ENCODE data around the gene ITPRID2. TPM values are rescaled to one million over a fixed set of nuclear protein-coding genes. Genes with fewer than 3 reads are reported as not detected.

Gene ITPRID2
- total and polyA plus RNA-seq, 2 of the 4 experiments (the other 2 are of a cell fraction), result 74.1 to 187 TPM

DNA sequence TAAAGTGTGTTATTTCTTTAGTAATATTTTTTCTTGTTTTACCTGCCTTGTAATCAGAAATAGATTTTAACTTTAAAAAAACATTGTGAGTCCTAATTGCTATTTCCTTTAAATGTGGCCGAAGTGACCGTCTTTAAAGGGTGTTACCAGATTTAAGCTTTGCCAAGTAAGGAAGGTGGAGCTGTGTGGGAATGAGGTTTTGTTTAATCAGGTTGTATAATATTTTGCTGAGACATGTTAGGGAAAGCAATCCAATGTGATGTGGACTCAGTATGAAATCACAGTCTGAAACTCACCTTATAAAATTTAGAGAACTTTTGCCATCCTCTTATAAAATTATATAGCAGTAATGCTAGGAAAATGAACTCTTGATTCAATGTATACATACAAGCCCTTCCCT, 32.9 kb upstream of the ITPRID2 start:
- no peak overlapping the region for H4K5ac ChIP-seq (ENCODE audit: low read depth, low read length)
- H2BK5ac ChIP-seq (ENCODE audit: low read depth, low read length, poor library complexity, severe bottlenecking), result no peak overlapping the region
- H3K36me3 ChIP-seq (ENCODE audit: control insufficient read depth, insufficient read depth, low read length), result no peaks in the 10 kb centered on the region
- H3K27ac ChIP-seq (ENCODE audit: insufficient read depth, low read length), result no peak overlapping the region
- H2BK120ac ChIP-seq (ENCODE audit: low read depth, low read length), result no peak overlapping the region
- H3K79me1 ChIP-seq (ENCODE audit: low read depth in 1 of 2, low read length in 2 of 2), result no peaks in the 10 kb centered on the region
- BruUV-seq (replicated peaks), result no TSS peak
- H2AFZ ChIP-seq (replicated peaks; ENCODE audit: low read length, poor library complexity), result no peak overlapping the region
- TF ChIP-seq, protein P1, sequence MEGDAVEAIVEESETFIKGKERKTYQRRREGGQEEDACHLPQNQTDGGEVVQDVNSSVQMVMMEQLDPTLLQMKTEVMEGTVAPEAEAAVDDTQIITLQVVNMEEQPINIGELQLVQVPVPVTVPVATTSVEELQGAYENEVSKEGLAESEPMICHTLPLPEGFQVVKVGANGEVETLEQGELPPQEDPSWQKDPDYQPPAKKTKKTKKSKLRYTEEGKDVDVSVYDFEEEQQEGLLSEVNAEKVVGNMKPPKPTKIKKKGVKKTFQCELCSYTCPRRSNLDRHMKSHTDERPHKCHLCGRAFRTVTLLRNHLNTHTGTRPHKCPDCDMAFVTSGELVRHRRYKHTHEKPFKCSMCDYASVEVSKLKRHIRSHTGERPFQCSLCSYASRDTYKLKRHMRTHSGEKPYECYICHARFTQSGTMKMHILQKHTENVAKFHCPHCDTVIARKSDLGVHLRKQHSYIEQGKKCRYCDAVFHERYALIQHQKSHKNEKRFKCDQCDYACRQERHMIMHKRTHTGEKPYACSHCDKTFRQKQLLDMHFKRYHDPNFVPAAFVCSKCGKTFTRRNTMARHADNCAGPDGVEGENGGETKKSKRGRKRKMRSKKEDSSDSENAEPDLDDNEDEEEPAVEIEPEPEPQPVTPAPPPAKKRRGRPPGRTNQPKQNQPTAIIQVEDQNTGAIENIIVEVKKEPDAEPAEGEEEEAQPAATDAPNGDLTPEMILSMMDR (conservative IDR thresholded peaks at IDR 0.05; ENCODE audit: low read depth, low read length), result no peak
- TF ChIP-seq FOS (IDR thresholded peaks at IDR 0.05; ENCODE audit: low read depth, low read length), result no peak
- no peak for TF ChIP-seq RCOR1 (IDR thresholded peaks at IDR 0.05; ENCODE audit: insufficient replicate concordance, low read length)
- no peak for TF ChIP-seq CEBPB (IDR thresholded peaks at IDR 0.05; ENCODE audit: low read depth, low read length)
- no peak for TF ChIP-seq MXI1 (IDR thresholded peaks at IDR 0.05; ENCODE audit: borderline replicate concordance, low read depth, low read length)
- TF ChIP-seq NFE2L2 (IDR thresholded peaks at IDR 0.05; ENCODE audit: low read depth, low read length), result no peak
- TF ChIP-seq, protein P2, sequence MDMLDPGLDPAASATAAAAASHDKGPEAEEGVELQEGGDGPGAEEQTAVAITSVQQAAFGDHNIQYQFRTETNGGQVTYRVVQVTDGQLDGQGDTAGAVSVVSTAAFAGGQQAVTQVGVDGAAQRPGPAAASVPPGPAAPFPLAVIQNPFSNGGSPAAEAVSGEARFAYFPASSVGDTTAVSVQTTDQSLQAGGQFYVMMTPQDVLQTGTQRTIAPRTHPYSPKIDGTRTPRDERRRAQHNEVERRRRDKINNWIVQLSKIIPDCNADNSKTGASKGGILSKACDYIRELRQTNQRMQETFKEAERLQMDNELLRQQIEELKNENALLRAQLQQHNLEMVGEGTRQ (IDR thresholded peaks at IDR 0.05; ENCODE audit: low read depth, low read length), result no peak
- TF ChIP-seq CHD1 (IDR thresholded peaks at IDR 0.05; ENCODE audit: low read depth, low read length), result no peak
- no peak for TF ChIP-seq RFX5 (IDR thresholded peaks at IDR 0.05; ENCODE audit: low read depth, low read length)
- no peak for TF ChIP-seq POLR2A (IDR thresholded peaks at IDR 0.05; ENCODE audit: low read depth, low read length)
- no peak for TF ChIP-seq BHLHE40 (IDR thresholded peaks at IDR 0.05; ENCODE audit: low read depth, low read length)
- no peak for TF ChIP-seq RAD21 (IDR thresholded peaks at IDR 0.05; ENCODE audit: low read length)
- ChIA-PET POLR2A (ENCODE audit: unreplicated experiment) (no interaction called here), CTCF (no interaction called here)
- H3K4ac ChIP-seq (ENCODE audit: low read depth, low read length), result no peak overlapping the region
- in situ Hi-C loops (cut with MboI; ENCODE audit: low sequenced_read_pairs), result no loop called here
- H3K23ac ChIP-seq (ENCODE audit: low read depth, low read length), result no peak overlapping the region
- no peak overlapping the region for H3K9ac ChIP-seq (ENCODE audit: low read depth, low read length)
- H3K4me3 ChIP-seq (ENCODE audit: insufficient read depth, low read depth, low read length), result no peak overlapping the region
- intact Hi-C loops (cut with micrococcal nuclease), result no loop called here
- H3K4me2 ChIP-seq (ENCODE audit: low read depth, low read length), result no peak overlapping the region
- no peak overlapping the region for H2AK9ac ChIP-seq (replicated peaks; ENCODE audit: low read depth, low read length, poor library complexity)
- ATAC-seq (ENCODE audit: low read depth) (no peak), DNase-seq (no peak)
- no peak overlapping the region for H4K91ac ChIP-seq (ENCODE audit: insufficient read depth, low read depth, low read length)
- H3K27me3 ChIP-seq (ENCODE audit: control insufficient read depth, insufficient read depth, low read length), result no peaks in the 10 kb centered on the region
- H3K18ac ChIP-seq (ENCODE audit: low read depth, low read length), result no peak overlapping the region
- no peaks in the 10 kb centered on the region for H3K4me1 ChIP-seq (ENCODE audit: control insufficient read depth, insufficient read depth, low read length)
- no CpG with 5 or more reads among the region's 2 CpGs for WGBS, 2 experiments (ENCODE audit: extremely low coverage in 2 of 2, insufficient read length in 1 of 2)
- no peak overlapping the region for H2AK5ac ChIP-seq (ENCODE audit: low read depth, low read length)
- no peak overlapping the region for H3K56ac ChIP-seq (ENCODE audit: extremely low read depth, insufficient read depth, low read length)
- H3K14ac ChIP-seq (replicated peaks; ENCODE audit: low read depth, low read length), result no peak overlapping the region
- no peak overlapping the region for H4K8ac ChIP-seq (ENCODE audit: low read depth in 2 of 2, low read length in 2 of 2)
- no peaks in the 10 kb centered on the region for H3K9me1 ChIP-seq (ENCODE audit: insufficient read depth, low read length)
- no peak overlapping the region for H2BK20ac ChIP-seq (ENCODE audit: low read depth, low read length)
- H4K20me1 ChIP-seq (ENCODE audit: insufficient read depth, low read length), result no peaks in the 10 kb centered on the region
- dilution Hi-C loops (cut with HindIII; ENCODE audit: low sequenced_read_pairs, unreplicated experiment), result no loop called here
- H3K9me3 ChIP-seq (ENCODE audit: control insufficient read depth, insufficient read depth, low read length), result no peaks in the 10 kb centered on the region
- no peak overlapping the region for H2BK15ac ChIP-seq (ENCODE audit: low read depth, low read length)

Measured in IMR-90 (cell line).